Activated gamma-delta T cell (primary cell): ENCODE results near the gene GPR150.
"Not testable (repeated sequence)": the region's sequence is repeated elsewhere in the genome, so short reads cannot be mapped to it uniquely, and the experiment has no call there.

ENCODE experiments used
- DNase-seq: peaks from one replicate; lab custom pipeline; 2025; lab: John Stamatoyannopoulos, UW

The GPR150 gene

DNA sequence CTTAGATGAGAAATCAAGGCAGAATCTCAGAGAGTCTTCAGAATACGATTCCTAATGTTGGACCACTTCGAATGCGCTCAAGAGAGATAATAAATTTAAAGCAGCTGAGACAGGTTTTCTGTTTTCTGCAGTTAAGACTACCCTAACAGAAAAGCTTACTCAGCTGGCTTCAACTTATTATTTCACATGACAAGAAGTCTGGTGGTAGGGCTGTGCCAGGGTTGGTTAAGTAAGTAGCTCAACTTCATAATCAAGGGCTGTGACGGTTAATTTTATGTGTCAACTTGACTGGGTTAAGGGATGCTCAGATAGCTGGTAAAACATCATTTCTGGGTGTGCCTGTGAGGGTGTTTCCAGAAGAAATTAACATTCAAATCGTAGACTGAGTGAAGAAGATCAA is 3.8 kb downstream of the GPR150 start:
- no peak for DNase-seq

DNA sequence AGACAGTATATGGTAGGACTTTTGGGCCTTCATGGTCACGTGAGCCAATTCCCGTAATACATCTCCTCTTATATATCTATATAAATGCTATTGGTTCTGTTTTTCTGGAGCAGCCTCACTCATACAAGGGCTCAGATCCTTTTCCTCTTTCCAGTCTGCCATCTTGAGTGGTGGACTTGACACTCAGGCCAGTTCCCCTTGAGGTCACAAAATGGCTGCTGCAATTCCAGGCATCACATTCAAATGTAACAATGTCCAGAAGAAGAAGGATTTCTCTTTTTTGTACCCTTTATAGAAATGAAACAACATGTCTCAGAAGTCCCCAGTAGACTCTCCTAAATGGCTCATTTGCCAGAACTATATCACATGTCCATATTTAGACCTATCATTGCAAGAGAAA is 4.5 kb downstream of the GPR150 start:
- no peak for DNase-seq

DNA sequence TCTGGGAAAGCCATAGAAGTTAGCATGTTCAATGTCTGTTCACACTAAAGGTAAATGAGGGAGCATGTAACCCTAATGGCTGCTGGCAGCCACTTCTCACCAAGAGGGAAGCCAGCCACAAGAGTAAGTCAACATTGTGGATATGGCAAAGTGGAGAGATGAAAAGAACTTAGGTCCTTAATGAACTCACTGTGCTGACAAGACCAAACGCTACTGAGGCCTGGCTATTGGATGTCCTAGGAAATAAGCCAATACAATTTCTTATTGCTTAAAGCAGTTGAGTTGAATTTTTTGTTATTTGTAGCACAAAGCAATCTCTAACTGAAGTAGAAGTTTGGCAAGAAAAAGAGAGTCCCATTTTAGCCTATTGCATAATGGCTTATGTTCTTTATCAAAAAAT is 6.8 kb downstream of the GPR150 start:
- DNase-seq, result no peak

DNA sequence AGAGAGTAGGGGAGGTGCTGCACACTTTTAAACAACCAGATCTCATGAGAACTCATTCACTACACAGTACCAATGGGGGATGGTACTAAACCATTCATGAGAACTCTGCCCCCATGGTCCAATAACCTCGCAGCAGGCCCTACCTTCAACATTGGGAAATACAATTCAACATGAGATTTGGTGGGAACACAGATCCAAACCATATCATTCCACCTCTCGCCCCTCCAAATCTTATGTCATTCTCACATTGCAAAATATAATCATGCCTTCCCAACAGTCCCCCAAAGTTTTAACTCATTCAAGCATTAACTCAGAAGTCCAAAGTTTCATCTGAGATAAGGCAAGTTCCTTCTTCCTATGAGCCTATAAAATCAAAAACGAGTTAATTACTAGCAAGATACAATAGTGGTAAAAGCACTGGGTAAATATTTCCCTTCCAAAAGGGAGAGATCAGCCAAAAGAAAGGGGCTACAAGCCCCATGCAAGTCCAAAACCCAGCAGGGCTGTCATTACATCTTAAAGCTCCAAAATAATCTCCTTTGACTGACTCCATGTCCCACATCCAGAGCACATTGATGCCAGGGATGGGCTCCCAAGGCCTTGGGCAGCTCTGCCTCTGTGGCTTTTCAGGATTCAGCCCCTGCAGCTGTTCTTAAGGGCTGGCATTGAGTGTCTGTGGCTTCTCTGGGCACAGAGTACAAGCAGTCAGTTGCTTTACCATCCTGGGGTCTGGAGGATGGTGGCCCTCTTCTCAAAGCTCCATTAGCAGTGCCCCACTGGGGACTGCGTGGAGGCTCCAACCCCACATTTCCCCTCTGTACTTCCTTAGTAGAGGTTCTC is 8.3 kb downstream of the GPR150 start:
- DNase-seq, result no peak

DNA sequence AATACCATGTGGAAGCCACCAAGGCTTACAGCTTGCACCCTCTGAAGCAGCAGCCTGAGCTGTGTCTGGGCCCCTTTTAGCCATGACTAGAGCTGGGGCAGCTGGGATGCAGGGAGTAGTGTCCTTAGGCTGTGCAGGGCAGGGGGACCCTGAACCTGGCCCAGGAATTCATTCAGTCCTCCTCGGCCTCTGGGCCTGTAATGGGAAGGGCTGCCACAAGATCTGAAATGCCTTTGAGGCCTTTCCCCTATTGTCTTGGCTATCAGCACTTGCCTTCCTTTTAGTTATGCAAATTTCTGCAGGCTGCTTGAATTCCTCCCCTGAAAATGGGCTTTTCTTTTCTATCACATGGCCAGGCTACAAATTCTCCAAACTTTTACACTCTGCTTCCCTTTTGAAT is 9.0 kb downstream of the GPR150 start:
- DNase-seq, result no peak

DNA sequence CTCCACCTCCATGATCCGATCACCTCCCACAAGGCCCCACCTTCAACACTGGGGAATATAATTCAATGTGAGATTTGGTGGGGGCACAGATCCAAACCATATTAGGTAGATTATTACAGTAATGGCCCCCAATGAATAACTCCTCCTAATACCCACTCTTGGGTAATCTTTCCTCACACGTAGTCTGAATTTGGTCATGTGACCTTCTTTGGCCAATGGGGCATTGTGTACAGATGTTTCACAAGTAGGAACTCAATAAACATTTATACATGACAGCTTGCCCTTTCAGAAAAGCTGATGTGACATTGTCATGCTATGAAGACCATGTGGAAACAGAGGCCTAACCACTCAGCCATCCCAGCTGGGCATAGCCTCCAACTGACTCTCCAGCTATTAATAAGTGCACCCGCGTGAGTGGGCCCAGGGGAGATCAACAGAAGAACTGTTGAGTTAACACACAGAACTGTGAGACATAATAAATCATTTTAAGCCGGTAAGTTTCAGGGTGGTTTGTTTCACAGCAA is 10.6 kb downstream of the GPR150 start:
- no peak for DNase-seq

DNA sequence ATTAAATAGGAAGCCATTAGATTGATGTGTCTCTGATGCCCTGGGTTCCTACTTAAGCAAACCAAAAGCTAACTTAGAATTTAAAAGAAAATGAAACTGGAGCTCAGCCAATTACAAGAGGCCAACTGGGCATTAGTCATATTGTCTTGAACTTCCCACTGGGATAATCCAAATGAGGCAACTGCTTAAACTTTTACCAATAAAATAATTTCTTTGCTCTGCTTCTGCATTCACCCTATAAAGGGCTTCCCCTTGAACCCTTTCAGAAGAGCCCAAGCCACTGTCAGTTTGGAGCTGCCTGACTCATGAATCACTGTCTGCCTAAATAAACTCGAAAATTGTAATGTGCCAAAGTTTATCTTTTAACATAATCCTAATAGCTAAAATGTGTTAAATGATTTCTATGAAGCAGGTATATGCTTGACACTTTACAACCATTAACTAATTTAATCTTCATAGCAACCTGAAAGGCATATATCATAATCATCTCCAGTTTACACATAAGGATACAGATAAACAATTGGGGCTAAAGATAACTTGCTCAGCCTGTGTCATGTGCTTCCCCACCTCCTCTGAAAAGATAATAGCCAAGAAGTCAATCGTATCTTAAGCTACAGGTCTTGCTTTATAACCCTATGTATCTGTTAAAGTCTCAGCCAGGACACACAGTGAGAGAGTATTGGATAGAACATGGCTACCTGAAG is 11.5 kb downstream of the GPR150 start:
- no peak for DNase-seq

DNA sequence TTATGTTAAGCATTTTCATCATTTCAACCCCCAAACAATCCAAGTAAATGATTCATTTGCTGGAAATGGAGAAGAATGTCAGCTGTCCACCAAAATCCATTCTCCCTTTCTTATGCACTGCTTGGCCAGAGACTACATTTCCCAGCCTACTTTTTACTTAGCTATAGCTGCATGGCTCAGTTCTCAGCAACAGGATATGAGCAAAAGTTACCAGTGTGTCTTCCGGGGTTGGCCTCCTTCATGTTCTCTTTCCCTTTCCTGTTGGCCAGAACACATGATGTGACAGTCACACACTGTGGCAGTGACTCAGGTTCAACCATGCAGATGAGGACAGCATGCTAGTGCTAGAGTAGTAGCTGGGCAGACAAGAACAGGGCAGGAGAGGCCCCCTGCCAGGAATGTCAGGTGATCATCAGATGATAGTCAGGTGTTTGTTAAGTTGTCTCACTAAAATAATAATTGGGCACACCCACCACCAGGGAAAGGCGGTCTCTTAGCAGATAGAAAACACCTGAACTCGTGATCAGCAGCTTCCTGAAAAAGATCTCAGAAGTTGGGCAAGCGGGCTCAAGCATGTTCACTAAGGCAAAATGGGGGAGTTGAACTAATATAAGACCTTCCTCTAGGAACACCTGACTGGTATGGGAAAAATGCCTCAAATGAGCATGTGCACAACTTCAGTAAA is 12.2 kb downstream of the GPR150 start:
- DNase-seq, result no peak

DNA sequence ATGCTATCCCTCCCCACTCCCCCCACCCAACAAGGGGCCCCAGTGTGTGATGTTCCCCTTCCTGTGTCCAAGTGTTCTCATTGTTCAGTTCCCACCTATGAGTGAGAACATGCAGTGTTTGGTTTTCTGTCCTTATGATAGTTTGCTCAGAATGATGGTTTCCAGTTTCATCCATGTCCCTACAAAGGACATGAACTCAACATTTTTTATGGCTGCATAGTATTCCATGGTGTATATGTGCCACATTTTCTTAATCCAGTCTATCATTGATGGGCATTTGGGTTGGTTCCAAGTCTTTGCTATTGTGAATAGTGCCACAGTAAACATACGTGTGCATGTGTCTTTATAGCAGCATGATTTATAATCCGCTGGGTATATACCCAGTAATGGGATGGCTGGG is 13.1 kb downstream of the GPR150 start:
- DNase-seq, result not testable (repeated sequence)

DNA sequence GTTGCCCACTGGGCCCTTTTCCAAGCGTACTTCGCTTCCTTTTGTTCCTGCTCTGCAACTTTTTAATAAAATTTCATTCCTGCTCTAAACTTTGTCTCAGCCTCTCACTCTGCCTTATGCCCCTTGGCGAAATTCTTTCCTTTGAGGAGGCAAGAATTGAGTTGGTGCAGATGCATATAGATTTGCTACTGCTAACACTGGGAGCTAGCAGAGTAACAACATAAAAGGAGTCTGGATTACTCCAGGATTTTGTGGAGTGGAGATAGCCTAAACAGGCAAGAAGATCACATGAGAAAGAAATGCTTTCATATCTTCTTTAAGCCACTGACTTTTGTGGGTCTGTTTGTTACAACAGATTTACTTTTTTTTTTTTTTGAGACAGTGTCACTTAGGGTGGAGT is 13.8 kb downstream of the GPR150 start:
- DNase-seq, result no peak

DNA sequence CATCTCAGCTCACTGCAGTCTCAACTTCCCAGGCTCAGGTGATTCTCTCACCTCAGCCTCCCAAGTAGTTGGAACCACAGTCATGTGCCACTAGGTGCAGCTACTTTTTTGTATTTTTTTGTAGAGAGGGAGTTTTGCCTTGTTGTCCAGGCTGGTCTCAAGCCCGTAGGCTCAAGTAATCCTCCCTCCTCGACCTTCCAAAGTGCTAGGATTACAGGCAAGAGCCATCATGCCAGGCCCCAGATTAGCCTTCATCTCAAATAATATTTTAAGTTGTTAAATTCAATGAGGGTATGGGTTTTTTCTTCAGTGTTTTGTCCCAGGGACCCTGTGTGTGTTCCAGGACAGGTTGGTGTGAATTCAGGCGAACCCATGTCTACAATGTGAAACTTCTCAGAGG is 14.2 kb downstream of the GPR150 start:
- DNase-seq, result no peak

DNA sequence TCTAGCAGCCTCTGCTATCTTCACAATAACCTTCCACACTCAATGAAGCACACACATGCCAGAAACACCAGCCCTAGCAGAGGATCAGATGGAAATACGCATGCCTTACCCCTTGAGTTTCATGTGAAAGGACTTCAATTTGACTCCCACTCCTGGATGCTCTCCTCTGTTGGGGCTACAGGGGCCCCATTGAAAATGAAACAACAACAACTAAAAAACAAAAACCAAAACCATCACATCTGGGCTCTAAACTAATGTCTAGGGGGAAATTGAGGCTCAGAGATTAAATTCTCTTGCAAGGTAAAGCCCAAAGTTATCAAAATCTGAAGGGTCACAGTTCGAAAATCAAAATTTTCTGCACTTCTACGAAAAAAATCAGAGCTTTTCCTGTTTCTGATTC is 18.7 kb downstream of the GPR150 start:
- no peak for DNase-seq

DNA sequence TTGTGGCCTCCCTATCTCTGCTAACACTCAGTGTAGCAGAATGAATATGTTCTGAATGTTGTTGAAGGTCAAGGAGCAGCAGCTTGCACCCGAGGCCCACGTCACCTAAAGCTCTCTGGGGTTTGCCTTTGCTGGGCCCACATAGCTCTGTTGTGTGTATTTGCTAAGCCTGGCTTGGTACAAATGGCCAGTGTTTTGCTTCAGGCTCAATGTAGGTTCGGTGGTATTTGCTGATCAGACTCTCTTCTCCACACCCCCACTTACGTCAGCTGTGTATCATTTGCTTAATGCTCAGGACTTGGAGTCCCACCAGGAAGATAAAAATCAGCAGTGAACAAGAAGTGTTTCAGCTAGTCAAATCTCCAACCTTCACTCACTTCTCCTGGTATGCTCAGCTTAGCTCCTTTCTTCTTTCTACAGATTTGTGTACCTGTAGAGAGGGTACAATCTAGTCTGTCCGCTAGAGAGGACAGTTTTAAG is 21.9 kb downstream of the GPR150 start:
- DNase-seq, result no peak

DNA sequence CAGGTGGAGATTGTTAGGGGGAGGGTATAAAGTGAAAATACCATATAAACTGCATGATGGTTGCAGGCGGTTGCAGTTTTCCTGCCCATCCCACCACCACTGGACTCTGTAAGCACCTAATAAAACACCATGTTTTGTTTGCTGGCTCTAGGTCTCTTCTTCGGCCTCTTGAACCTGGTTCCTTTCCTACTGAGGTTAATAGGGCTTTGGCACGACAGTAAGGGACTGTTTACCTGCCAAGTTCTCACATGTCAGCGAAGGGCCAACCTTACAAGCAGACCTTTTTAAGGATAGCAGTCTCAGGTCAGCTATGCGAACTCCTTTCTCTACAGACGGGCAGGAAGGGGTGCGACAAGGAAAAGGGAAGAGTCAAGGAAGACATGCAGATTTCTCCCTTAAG is 23.3 kb downstream of the GPR150 start:
- DNase-seq, result no peak

DNA sequence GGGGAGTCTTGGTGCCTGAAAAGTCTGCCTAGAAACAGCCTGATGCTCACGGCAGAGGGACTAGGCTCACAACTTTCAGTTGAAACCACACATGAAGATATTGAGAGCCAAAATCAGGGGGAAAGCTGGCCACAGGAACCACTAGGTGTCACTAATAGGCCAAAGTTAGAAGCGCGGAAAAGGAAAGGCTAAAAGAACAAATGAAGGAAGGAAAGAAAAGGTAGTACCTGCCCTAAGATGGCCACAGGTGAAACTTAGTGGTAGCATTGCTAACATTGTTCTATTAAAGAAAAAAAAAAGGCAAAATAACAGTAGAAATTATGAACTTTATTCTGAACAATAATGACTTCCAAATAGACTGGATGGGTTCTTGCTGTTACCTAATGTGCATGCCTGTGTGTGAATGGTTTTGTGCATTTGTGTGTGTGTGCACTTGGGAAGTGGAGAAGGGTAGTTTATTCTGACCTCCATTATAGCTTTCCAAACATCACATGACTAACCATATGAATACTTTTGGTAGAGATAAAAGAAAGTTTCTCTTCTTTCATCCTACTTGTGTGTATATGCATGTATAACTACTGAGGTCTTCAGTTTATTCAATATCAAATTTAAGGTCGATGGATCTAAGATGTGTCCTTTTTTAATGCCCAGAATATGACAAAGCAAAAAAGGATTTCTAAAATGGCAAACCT is 24.6 kb downstream of the GPR150 start:
- no peak for DNase-seq

DNA sequence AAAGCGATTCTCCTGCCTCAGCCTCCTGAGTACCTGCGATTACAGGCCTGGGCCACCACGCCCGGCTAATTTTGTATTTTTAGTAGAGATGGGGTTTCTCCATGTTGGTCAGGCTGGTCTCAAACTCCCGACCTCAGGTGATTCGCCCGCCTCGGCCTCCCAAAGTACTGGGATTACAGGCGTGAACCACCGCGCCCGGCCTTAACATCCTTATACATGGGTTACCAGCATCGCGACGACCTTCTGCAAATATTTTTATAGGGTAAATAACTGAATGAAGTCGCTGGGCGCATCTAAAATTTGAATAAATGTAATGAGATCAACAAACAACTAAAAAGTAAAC is 26.3 kb downstream of the GPR150 start:
- DNase-seq, result peak; percentile 7

DNA sequence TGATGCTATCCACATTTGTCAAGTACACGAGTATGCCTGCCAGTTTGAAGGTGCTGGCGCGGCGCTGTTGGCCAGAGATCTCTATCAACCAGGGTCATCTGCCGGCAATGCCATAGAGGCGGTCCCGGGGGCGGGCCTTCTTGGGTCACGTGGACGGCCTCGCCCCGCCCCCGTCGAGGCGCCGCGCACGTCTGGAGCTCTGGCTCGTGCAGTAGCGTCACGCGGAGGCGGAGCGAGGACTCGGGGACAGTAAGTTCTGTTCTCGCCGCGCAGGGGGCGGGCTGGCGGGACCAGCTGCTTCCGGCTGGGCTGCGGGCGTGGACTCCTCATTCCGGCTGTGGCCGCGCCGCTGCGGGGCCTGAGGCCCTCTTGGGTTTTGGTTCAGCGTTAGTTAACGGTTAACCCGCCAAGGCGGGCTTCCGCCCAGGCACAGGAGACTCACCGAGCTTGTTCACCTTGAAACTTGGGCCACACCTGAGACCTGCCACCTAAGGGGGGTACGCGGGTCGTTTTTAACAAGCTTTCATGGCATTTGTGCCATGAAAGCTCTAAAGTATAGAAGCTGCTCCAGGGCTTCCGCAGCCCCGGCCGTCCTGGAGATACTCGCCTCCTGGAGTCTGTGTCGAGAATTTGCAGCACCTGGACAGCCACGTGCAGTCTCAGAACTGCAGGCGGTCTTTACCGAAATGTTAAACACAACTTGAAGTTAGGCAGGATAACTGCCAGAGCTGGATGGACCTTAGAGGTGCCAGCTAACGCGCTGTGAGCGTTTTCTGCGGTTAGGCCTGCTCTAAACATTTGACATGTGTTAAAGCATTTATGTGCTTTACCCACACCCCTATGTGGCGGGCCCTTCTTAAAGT is 26.9 kb downstream of the GPR150 start, which contains the start of gene RFESD:
TSS of gene RFESD (plus strand) at position 209 of the 863 bp plus-strand sequence. CDS start 5,495 bp downstream, outside the sequence.
- peak; percentile 92 for DNase-seq

DNA sequence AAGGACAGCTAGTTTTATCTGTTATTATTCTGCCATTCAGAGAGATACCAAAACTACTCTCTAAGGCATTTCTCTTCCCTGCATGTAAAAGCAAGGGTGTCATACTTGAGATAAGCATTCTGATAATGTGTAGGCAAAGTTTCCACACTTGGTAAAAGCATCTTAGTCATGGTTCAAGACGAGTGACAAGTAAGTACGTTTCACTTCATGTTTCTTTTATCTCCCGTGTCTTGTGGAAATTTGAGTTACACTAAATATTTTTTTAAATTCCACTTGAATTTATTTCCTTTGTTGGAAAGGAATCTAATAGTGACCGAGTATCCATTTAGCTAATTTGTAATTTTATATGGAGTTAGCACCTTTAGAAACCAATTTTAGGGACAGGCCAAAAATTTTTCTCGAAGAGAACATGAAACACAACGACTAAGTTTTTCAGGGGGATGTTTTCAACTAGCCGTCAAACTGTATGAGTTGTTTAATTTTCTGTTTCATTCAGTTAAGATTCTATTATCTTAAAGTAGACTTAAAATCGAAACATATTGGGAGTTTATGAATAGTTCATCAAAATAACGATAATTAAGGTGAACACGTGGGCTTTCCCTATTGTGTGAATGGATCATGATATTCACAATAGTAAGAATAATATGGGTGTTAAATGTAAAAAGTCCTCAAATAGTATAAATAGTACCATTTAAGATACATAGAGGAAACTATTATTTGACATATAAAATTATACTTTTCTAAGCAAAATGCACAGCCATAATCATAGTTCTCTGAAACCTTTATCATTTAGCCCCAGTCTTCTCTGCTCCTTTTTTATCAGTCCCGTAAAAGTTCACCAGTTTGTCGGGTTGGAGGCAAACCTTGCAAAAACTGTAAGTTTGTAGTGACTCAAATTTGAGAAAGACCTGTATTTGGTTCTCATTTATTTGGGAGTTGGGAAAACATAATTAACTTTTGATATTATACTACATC is 28.3 kb downstream of the GPR150 start:
- no peak for DNase-seq

DNA sequence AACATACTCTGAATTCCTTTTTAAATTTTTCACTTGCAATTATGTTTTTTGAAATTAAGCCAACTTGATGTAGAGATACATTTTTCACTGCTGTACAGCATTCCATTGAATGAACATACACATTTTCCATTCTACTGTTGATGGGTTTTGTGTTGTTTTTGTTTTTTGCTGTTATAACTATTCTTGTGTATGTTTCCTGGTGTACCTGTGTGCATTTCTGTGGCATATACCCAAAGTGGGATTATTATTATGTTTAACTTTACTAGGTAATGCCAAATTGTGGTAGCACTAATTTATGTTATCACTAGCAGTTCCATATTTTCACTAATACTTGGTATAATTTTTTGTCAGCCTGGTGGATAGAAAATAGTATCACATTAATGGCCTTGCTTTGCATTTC is 29.4 kb downstream of the GPR150 start:
- no peak for DNase-seq
